Measurements from ENCODE around the gene MOB3B. TPM values are rescaled to one million over a fixed set of nuclear protein-coding genes. Genes with fewer than 3 reads are reported as not detected.

Gene MOB3B
- total and polyA plus RNA-seq, 10 of the 15 experiments (the other 5 are each of a cell fraction or from before 2014, with no cell fraction given), result 0.44 to 2.7 (median 0.91) TPM

DNA sequence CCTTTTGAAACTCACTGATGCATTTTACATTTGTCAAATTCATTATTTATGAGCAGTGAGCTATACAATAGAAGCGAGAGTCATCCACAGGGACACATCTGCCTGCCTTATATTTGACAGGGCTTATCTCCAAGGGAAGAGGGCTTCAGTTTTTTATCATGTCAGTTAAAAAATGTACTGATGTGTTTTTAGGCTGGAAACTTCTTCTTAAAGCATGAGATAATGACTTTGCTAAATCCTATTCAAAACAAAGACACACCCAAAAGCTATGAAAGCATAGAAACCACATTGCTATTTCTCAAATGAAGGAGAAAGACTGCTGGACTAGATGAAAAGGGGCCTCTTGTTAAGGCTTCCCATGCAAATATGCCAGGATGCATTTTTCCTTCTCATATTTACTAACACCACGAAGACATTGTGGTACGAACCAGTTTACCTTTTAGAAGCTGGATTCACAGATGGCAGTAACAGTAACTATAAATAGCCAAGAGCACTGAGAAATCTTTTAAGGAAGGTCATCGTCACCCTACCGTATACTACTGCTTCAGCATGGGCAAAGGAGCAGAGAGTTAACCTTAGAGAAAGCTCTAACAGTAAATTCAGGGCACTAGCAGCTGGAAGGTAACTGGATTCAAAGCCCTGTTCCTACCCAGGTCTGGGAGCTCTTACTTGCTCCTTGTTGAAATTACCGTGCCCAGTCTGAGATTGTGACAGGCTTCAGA lies 91.8 kb downstream of the MOB3B start:
- Histone ChIP-seq H3K27me3 (replicated peaks in 1 of 2; ENCODE audit: control insufficient read depth in 2 of 2, insufficient read depth in 2 of 2, low read length in 1 of 2) (no peaks in the 10 kb centered on the region), H3K4me2 (ENCODE audit: control insufficient read depth, insufficient read depth) (no peak overlapping the region), H3K36me3 (ENCODE audit: control insufficient read depth in 2 of 2, insufficient read depth in 2 of 2, low read length in 1 of 2) (no peaks in the 10 kb centered on the region), H4K20me1 (ENCODE audit: control insufficient read depth, insufficient read depth) (no peaks in the 10 kb centered on the region), H3K27ac (ENCODE audit: control insufficient read depth, insufficient read depth) (no peak overlapping the region), H3K4me1 (ENCODE audit: control insufficient read depth, insufficient read depth, low read length) (peaks cover 9% of the 10 kb centered on the region), H3K4me3 (no peak overlapping the region), H3K9ac (ENCODE audit: control insufficient read depth, insufficient read depth, low read length) (no peak overlapping the region), H3K79me2 (ENCODE audit: control insufficient read depth, insufficient read depth, low read length) (no peaks in the 10 kb centered on the region), H2AFZ (ENCODE audit: control insufficient read depth, low read depth, low read length) (no peak overlapping the region), H3K9me3 (replicated peaks; ENCODE audit: control insufficient read depth, insufficient read depth, low read length) (no peaks in the 10 kb centered on the region; the same call in 2 of the 3 replicates)
- ATAC-seq, result no peak
- no peak for FAIRE-seq
- no peak for TF ChIP-seq SIX5 (IDR thresholded peaks at IDR 0.05; ENCODE audit: low read depth, low read length, severe bottlenecking)
- TF ChIP-seq, protein P1, sequence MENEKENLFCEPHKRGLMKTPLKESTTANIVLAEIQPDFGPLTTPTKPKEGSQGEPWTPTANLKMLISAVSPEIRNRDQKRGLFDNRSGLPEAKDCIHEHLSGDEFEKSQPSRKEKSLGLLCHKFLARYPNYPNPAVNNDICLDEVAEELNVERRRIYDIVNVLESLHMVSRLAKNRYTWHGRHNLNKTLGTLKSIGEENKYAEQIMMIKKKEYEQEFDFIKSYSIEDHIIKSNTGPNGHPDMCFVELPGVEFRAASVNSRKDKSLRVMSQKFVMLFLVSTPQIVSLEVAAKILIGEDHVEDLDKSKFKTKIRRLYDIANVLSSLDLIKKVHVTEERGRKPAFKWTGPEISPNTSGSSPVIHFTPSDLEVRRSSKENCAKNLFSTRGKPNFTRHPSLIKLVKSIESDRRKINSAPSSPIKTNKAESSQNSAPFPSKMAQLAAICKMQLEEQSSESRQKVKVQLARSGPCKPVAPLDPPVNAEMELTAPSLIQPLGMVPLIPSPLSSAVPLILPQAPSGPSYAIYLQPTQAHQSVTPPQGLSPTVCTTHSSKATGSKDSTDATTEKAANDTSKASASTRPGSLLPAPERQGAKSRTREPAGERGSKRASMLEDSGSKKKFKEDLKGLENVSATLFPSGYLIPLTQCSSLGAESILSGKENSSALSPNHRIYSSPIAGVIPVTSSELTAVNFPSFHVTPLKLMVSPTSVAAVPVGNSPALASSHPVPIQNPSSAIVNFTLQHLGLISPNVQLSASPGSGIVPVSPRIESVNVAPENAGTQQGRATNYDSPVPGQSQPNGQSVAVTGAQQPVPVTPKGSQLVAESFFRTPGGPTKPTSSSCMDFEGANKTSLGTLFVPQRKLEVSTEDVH (IDR thresholded peaks at IDR 0.05; ENCODE audit: low read depth, partially characterized antibody), result no peak
- TF ChIP-seq SUZ12 (IDR thresholded peaks at IDR 0.05; ENCODE audit: unreplicated experiment), result no peak
- TF ChIP-seq NRF1 (conservative IDR thresholded peaks at IDR 0.05; ENCODE audit: low read depth, low read length), result no peak
- TF ChIP-seq FOS (IDR thresholded peaks at IDR 0.05; ENCODE audit: borderline replicate concordance, extremely low read depth, insufficient read length), result no peak
- TF ChIP-seq, protein P2, sequence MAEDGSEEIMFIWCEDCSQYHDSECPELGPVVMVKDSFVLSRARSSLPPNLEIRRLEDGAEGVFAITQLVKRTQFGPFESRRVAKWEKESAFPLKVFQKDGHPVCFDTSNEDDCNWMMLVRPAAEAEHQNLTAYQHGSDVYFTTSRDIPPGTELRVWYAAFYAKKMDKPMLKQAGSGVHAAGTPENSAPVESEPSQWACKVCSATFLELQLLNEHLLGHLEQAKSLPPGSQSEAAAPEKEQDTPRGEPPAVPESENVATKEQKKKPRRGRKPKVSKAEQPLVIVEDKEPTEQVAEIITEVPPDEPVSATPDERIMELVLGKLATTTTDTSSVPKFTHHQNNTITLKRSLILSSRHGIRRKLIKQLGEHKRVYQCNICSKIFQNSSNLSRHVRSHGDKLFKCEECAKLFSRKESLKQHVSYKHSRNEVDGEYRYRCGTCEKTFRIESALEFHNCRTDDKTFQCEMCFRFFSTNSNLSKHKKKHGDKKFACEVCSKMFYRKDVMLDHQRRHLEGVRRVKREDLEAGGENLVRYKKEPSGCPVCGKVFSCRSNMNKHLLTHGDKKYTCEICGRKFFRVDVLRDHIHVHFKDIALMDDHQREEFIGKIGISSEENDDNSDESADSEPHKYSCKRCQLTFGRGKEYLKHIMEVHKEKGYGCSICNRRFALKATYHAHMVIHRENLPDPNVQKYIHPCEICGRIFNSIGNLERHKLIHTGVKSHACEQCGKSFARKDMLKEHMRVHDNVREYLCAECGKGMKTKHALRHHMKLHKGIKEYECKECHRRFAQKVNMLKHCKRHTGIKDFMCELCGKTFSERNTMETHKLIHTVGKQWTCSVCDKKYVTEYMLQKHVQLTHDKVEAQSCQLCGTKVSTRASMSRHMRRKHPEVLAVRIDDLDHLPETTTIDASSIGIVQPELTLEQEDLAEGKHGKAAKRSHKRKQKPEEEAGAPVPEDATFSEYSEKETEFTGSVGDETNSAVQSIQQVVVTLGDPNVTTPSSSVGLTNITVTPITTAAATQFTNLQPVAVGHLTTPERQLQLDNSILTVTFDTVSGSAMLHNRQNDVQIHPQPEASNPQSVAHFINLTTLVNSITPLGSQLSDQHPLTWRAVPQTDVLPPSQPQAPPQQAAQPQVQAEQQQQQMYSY (CRISPR knock-in tag; IDR thresholded peaks at IDR 0.05), result no peak
- TF ChIP-seq, protein P3, sequence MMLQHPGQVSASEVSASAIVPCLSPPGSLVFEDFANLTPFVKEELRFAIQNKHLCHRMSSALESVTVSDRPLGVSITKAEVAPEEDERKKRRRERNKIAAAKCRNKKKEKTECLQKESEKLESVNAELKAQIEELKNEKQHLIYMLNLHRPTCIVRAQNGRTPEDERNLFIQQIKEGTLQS (IDR thresholded peaks at IDR 0.05; ENCODE audit: borderline replicate concordance, extremely low read depth, low read depth, low read length), result no peak
- no peak for TF ChIP-seq SP1 (IDR thresholded peaks at IDR 0.05; ENCODE audit: low read depth, low read length)
- TF ChIP-seq TCF7 (IDR thresholded peaks at IDR 0.05; ENCODE audit: borderline replicate concordance), result no peak
- TF ChIP-seq, protein P4, sequence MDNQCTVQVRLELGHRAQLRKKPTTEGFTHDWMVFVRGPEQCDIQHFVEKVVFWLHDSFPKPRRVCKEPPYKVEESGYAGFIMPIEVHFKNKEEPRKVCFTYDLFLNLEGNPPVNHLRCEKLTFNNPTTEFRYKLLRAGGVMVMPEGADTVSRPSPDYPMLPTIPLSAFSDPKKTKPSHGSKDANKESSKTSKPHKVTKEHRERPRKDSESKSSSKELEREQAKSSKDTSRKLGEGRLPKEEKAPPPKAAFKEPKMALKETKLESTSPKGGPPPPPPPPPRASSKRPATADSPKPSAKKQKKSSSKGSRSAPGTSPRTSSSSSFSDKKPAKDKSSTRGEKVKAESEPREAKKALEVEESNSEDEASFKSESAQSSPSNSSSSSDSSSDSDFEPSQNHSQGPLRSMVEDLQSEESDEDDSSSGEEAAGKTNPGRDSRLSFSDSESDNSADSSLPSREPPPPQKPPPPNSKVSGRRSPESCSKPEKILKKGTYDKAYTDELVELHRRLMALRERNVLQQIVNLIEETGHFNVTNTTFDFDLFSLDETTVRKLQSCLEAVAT (IDR thresholded peaks at IDR 0.05), result no peak
- WGBS (ENCODE audit: insufficient coverage, insufficient replicate concordance, low lambda C conversion rate, missing lambda C conversion rate), result 69% methylated on average over 6 of the region's 6 CpGs
- SMC1A ChIA-PET (ENCODE audit: uncharacterized antibody, unreplicated experiment), result interaction anchor here (0.6 to 2.2 kb wide), 8 partner anchors 9 to 51 kb away, joined by 3 to 7 read pairs (median 4); no protein-coding TSS in a partner anchor
- CTCF ChIA-PET, result interaction anchor here (0.8 to 1.5 kb wide), 3 partner anchors 56 to 105 kb away, joined by 3 to 5 read pairs (median 4); no protein-coding TSS in a partner anchor
- in situ Hi-C loops (cut with MboI), result no loop called here
- DNase-seq (ENCODE audit: low read depth, low spot score), result no peak
- RAD21 ChIA-PET (ENCODE audit: unreplicated experiment), result no interaction called here
- intact Hi-C loops (cut with micrococcal nuclease; ENCODE audit: unreplicated experiment), result no loop called here
- no TSS peak for BruUV-seq (replicated peaks)
- POLR2A ChIA-PET, result no interaction called here

Measured in GM12878 (cell line).